GM18502 (cell line): ENCODE data around the gene PDZRN3.

Source experiments
- ATAC-seq: cut with Tn5 transposase; IDR thresholded peaks from one replicate; pipeline ENCODE4 v1.9.1; 2021; ENCODE audit warnings: mild to moderate bottlenecking; ENCODE audit not compliant: unreplicated experiment, poor library complexity

PDZRN3 gene

DNA sequence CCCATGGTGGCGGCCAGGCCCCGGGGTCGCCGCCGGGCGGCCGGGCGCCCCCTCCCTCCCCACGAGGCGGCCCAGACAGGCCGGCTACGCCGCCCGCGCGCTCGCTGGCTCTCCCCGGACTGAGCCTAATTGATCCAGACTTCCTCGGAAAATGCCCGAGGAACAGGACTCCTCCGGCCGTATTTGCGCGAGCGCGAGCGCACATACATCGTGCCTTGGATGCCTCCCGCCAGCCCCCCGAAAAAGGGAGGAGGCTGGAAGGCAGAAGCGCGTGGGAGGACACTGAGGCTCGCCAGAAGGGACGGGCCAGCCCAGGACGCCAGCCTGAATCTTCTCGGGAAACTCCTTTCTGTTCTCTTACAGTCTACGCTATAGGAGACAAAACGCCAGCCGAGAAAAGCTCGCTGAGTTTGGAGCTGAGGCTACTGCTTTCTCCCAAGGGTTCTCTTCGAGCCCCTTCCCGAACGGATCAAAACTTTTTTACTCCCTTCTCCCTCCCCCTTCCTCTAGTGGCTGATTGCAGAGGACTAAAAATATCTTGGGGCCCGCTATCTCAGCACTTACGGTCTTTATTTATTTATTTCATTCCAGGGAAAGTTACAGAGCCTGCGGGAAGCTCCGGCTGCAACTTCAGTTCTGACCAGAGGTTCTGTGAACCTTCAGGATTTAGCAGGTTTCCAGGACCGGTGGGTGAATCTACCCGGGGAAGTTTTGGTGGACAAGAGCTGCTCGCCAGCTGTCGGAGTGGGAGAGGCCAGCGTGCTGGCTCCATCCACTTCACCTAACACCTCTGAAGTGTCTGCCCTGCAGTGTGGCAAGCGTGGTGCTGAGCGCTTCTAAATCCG is at the start of gene PDZRN3:
Gene PDZRN3 (minus strand): TSS at position 121 of the 845 bp plus-strand sequence.
- no peak for ATAC-seq

DNA sequence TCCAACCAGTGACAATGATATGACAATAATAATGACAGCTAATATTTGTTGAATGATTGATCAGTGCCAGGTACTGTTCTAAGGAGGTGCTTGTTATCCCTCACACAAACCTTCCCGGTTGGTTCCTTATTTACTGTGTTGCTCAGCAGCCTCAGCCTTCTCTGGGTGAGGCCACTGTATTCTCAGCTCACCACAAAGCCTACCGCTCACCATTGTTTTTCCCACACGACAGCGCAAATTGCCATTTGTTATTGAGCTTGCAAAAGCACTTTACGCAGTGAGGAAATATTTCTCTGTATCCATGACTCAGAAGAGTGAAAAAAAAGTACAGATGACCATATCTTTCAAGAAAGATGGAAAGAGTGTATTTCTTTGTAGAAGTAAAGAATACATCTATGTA is 49.5 kb upstream of the PDZRN3 start:
- no peak for ATAC-seq

DNA sequence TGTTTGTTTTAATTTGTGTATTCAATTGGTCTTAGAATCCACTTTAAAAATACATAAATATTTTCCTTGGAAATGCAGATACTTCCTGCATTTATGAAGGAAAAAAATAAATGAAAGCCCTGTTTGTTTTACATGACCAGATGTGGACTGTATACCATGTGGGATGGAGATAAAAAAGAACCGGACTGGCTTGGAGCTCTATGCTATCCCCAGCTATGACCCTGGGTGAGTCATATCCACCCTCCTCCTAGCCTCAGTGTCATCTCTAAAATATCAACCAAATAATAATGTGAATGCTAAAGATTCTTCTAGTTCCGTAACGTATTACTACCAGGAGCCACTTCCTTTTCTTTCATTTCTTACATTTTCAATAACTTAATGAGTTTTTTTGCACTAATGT is 44.5 kb upstream of the PDZRN3 start:
- no peak for ATAC-seq

DNA sequence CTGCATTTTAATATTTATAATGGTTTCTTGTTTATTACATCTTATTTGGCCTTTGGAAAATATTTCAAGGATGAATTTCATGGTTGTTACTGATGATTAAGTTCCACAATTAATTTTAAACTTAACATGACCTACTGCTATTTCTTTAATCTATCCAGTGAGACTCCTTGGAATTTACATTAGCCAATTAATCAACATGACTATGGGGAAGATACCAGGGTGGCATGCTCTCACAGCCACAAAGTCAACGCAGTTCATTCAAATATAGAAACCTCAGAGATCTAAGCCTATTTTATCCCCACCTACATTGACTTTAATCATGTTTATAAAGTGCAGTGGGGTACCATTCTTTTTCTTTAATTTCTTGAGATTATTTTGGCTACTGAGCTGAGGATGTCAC is 43.6 kb upstream of the PDZRN3 start:
- ATAC-seq, result no peak

DNA sequence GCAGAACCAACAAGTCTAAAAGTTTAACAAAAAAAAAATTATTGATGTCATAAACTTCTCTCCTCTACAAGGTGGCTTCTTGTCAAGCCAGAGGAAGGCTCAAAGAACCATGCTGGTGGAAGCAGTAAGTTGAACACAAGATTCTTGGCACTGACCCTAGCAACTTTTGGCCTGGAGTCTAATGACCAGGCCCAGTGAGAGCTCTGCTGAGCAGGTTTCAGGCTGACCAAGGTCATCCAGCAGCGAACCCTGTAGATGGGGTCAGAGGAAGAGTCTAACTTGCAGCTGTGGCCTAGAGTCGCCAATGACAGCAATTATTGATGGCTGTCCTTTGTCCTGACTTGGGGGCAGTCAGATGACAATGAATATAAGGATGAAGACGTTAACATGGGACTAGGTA is 43.1 kb upstream of the PDZRN3 start:
- no peak for ATAC-seq

DNA sequence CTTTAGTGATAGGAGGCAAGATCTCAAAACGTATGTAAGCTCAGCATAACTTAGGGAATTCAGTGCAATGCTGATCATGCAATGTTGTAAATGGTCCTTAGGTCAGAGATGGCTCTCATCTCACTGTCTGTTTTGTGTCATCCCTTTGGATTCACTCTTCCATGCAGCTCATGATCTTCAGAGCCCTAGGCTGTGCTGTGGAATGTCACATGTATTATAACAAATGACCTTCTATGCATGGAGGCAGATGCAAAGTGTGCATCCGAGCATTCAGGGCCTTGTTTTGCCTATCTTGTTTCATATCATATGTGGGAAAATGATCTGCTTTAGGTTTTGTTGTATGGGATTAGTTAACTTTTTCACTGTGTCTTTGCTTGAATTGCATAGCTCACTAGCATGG is 40.5 kb upstream of the PDZRN3 start:
- no peak for ATAC-seq

DNA sequence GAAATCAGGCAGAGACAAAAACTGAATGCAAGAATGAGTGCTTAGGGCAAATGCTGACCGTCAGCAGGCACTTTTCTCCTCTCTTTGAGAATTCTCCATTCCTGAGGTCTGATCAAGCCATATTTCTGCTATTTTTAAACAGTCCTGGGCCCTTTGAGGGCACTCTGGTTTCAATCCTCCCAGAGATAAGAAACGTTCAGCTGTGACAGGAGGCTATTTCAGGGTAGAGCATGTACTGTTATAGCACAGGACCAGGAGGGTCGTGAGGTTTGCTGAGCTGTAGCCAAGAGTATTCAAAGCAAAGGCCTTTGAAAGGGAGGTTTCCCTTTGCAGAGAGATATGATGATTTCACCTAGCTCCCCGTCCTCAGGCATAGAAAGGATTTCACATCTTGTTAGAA is 39.6 kb upstream of the PDZRN3 start:
- ATAC-seq, result no peak

DNA sequence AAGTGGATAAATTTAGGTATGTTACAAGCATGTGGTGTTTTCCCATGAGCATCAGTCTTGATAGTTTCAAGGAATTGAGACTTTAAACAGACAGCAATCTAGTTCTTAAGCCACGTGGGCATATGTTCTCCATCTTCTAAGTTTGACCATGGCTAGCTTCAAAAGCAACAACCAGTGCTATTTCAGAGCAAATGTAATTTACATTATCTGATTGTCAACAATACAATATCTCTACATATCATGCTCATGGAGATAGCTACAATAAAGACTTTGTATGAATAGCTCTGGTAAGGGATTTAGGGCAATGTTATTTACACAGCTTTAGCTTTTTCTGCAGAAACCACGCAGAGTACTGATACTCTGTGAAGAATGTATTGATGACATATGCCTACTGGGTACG is 38.8 kb upstream of the PDZRN3 start:
- no peak for ATAC-seq

DNA sequence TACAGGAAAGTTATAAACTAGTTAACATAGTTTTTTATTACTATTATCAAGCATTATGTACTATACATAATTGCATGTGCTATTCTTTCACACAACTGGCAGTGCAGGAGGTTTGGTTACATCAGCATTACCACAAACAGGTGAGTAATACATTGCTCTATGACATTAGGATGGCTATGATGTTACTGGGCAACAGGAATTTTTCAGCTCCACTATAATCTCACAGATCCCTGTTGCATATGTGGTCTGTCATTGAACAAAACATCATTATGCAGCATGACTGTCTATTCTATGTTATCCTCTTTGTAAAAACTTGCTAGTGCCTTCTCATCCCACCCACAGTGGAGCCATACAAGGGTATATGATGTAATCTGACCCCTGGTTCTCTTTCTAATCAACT is 36.5 kb upstream of the PDZRN3 start:
- ATAC-seq, result no peak

DNA sequence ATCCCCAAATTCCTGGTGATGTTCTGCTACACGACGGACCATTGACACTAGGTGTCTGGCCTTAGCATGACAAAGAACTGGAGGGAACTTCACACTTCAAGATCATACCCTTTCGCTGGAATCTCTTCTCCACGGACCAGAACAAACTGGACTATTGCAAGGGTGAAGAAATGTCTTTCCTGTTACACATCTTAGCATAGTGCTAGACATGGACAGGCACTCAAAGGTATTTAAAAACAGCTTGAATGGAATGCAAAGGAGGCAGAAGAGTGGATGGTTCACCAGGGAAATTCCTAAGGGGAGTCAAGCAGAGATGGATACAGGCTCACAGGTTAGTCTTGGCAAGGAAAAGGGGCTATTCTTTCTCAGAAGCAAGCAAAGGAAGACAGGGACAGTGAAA is 33.5 kb upstream of the PDZRN3 start:
- no peak for ATAC-seq

DNA sequence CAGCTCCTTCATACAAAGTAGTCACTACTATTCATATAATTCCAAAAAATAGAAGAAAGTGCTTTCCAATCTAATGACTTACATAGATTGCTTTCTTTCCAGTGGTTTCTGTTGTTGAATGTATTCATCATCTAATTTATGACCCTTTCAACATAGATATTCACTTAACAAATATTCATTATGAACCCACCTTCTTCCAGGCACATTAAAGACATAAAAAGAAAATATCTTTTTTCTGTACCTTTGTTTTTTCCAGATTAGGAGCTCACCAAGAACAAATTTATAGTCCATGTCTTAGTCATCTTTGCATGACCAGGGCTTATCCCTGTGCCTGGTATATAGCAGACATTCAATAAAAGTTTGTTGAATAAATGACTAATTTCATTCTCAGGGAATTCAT is 32.4 kb upstream of the PDZRN3 start:
- no peak for ATAC-seq

DNA sequence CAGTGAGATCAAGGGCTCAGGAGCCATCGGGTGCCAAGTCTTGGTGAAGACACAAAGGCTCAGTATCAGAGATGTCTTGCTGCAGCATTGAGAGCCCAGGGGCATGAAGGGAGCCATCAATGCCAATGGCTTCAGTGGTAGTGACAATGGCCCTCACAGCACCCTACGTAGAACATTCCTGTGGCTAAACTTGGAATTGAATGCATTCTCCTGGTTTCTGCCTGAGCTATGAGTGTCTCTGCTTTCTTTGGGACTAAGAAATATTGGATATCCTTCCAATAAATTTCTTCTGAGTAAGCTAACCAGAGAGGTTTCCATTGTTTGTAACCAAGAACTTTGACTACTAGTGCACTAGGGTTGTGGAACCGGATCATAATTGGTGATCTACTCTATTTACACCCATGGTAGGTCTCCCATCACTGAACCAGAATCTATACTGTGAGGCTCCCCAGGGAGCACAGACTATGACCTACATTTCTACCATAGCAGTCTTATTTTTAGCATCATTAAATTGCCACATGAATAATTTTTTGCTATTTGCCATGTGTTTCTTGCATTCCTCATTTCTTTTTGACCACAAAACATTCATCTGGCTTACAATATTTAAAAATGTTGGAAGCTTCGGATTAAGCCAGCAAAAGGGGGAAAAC is 31.6 kb upstream of the PDZRN3 start:
- no peak for ATAC-seq

DNA sequence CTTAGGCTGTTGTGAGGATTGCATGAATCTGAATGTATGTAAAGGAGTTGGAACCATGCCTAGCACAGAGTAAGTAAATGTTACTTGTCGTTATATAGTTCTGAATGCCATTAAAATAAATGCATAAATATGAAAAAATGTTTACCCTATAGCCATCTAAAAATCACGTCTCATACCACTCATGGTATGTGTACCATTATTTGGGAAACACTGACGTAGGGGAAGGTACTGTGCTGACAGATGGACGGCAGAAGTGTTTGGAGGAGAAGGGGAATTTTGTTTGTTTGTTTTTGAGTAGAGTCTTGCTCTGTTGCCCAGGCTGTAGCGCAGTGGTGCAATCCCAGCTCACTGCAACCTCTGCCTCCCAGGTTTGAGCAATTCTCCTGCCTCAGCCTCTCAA is 30.5 kb upstream of the PDZRN3 start:
- no peak for ATAC-seq

DNA sequence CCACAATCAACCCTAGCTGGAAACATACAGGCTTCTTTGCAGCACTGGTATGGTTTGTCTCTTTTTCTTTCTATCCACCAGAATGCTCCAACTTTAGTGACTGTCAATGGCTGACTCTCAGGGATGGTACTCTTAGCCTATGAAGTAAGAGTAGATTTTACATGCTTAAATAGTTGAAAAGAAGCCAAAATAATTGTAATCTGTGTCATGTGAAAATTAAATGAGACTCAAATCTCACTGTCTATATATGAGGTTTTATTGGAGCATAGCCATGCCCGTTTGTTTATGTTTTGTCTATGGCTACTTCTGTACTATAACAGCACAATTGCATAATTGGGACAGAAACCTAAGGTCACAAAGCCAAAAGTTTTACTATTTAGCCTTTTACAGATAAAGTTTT is 29.1 kb upstream of the PDZRN3 start:
- no peak for ATAC-seq

DNA sequence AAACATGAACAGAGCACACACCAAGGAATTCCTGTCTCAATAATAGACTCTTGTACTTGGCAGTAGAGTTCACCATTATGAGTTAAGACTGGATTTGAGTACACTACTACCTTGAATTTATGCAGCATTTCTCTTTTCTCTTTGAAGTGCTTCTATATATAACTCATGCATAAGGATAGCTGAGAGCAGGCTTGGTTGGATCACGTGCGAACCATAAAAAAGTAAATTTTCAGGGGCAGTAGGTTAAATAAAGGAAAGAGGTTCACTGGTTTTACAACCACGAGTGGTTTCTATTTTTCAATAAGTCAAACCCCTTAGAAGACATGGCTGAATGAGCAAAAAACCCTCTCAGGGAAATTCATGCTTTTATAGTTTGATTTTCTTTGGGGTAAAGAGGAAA is 28.6 kb upstream of the PDZRN3 start:
- no peak for ATAC-seq

DNA sequence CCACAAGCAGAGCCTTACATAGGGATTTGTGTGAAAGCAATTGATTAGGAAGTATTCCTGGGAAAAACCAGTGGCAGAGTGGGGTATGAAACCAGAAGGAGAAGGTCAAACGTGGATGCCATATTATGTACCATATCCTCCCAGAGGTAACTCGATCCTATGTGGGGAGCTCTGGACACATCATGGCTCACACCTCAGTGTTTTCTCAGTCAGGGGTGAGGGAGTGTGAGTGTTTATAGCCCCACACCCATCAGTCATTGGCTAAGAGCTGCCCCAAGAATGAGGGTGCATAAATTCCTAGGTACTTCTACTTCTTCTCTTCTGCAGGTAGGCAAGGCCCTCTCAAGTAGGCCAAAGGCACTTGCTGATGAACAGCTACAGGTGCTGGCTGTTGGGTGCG is 28.2 kb upstream of the PDZRN3 start:
- ATAC-seq, result no peak

DNA sequence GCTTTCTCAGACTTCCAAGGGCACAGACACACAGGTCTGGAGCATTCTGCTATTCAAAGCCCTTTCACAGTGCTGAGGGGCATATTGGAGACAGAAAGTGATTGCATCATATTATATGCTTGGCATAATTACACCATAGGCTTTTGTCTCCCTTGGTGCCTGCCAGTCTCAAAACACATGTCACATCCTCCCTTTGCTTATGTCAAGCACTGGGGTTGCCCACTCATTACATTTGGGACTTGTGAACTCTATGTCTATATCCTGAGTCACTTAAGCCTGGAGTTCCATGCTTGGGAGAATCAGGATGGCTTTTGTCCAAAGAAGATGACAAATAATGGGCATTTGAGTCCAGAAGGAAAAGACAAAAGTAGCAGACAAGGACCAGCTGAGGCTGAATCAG is 12.3 kb upstream of the PDZRN3 start:
- no peak for ATAC-seq

DNA sequence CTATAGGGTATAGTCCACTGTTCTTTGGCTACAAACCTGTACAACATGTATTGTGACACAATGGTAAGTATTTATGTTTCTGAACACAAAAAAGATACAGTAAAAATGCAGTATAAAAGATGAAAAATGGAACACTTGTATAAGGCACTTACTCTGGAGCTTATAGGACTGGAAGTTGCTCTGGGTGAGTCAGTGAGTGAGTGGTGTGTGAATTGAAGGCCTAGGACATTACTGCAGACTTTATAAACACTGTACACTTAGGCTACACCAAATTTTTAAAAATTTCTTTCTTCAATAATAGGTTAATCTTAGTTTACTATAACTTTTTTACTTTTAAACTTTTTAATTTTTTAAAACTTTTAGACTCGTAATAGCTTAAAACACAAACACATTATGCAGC is 10.5 kb upstream of the PDZRN3 start:
- ATAC-seq, result no peak

DNA sequence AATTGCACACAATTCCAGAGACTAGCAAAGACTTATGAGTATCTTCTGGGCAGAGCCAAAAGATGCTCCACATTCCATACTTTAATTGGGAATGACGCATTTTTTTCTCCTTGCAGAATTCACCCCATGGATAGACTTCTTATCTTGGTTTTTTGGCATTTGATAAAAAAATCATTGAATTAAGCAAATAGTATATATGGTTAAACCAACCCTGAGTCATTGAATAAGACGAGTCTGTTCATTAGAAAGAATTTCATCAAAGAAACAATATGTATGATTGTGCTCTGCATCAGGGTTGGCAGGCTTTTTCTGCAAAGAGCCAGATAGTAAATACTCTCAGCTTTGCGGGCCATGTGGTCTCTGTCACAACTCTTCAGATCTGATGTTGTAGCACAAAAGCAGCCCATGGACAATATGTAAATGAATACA is 9.2 kb upstream of the PDZRN3 start:
- ATAC-seq, result no peak

DNA sequence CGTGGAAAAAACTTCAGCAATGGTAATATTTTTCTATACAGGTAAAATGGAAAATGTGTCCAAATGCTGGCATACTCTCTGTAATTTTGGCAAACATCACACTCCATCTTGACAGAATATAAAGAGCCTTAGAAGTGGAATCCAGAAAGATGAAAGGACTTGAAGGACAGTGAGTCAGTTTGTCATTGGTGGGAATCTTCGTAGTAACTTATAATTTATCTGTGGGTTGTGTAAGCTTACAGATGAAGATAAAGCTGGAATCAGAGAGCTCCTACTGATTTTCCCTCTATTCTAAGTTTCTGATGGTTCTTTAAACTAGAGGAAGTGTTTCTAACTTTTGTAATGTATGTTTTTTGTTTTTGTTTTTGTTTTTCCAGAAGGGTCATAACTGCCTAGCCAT is 8.7 kb upstream of the PDZRN3 start:
- no peak for ATAC-seq

DNA sequence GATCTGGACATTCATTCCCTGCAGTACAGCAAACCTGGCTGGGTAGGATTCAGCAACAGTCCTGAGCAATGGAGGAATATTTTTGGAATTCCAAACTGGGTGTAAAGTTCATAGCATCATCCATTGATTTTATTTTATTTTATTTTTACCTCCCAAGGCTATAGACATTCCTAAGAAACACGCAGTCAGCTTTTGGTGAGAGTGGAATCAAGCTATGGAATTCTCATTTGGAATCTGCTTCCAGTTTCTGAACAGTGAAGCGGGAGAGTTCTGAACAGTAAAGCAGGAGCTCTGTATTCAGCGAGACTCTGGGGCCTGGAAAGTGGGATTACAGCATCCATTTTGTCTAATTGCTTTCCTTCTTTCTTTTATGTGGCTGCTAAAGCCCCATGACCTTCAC is 1.4 kb upstream of the PDZRN3 start:
- ATAC-seq, result no peak
